DMS53 treated with DMSO at 0.1 percent for 48 hours (cell line): Measurements from ENCODE around the gene PERCC1.
"Not testable (repeated sequence)": the region's sequence is repeated elsewhere in the genome, so short reads cannot be mapped to it uniquely, and the experiment has no call there.

Experiments used
- DNase-seq: peaks from one replicate; lab custom pipeline; 2025; ENCODE audit not compliant: unreplicated experiment; lab: John Stamatoyannopoulos, UW

The PERCC1 gene

GRCh38 chr16:1466054-1466453 lies 35.2 kb downstream of the PERCC1 start:
- no peak for DNase-seq

DNA sequence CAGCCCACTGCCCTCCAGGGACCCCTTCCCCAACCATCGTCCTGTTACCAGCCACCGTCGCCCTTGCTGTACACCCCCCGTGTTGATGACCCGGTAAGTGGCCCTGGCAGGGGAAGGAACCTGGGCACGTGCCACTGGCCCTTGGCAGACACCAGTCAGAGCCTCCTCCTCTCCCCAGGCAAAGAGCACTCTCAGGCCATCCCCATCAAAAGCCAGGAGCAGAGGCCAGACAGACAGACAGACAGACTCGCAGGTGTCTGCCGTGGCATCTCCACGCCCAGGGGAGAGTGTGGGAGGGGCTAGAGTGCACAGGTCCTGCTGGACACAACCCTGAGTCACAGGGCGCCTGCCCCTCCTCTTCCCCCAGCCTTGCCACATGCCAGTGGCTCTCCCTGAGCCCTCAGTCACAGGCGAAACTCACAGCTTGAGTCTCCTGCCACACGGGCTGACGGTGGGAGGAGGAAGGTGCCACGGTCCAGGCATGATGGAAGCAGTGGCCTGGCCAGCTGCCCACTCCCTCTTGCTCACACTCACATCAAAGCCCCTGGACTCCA lies 36.2 kb downstream of the PERCC1 start:
- no peak for DNase-seq

DNA sequence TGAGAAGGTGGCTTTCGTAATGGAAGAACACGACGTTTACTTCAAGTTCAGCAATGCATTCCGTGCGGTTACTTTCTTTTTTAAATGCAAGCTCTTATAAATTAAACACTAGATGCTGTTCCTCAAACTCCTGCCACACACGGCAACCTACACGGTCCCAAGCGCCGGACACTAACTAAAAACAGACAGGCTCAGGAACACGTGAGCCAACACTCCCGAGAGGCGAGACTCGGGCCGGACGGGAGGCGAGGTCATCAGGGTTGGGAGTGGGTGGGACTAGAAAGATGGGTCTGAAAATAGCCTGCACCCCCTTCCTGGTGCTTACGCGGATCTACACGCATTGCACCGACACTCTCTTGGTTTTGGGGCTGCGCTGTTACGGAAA lies 37.5 kb downstream of the PERCC1 start:
- DNase-seq, result no peak

- not testable (repeated sequence) for DNase-seq
Observed at GRCh38 chr16:1469141-1469540, 38.3 kb downstream of the PERCC1 start.

DNA sequence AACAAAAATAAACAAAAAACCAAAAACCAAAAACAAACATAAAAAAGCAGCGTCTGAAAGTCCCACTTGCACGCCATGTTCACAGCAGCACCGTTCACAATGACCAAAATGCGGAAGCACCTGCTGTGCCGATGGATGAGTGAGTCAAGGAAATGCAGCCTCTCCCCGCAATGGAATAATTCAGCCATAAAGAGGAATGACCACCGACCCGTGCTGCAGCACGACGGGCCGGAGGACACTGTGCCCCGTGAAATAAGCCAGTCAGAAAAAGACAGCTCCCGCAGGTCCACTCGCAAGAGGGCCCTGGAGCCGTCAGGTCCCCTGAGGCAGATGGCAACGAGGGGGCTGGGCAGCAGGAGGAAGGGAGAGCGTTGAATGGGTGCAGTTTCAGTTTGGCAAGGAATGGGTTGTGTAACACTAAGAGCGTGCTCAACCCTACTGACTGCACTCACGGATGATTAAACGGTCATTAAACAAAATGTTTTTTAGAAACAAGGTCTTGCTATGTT lies 38.9 kb downstream of the PERCC1 start:
- DNase-seq, result no peak

DNA sequence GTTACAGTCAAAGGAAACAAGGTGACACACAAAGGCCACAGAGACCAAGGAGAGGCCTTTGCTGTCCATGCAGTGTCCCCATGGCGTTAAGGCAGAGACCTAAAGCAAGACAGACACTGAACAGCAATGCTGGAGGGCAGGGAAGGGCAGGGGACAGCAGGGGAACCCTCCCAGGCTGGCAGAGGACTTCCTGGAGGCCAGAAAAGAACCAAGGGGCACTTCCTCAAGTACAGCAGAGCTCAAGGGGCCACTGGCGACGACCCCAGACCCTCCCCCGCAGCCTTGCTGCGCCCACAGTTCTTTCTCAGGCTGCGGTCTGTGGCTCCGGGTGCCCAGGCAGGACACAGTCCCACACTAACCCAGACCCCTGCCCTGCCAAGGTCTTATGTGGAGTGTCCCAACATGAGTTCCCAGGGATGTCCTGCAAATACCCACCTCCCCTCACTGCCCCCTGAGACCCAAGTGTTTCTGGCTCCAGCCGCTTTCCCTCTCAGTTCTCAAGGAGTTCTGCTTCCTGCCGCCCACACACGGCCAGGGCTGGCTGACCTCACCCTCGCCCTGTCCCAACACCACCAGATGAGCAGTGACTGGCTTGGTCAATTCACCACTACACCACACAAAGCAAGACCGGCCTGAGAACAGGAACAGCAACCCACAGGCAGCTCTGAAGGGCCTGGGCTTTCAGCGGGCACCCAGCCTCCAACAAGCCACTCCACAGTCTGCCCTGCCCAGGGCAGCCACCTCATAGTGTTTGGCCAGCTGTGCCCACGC lies 39.8 kb downstream of the PERCC1 start:
- no peak for DNase-seq

- no peak for DNase-seq
Observed at GRCh38 chr16:1471569-1472194, 40.8 kb downstream of the PERCC1 start.

- no peak for DNase-seq
Observed at GRCh38 chr16:1472974-1473373, 42.1 kb downstream of the PERCC1 start.

- no peak for DNase-seq
Observed at GRCh38 chr16:1474082-1474795, 43.4 kb downstream of the PERCC1 start.

DNA sequence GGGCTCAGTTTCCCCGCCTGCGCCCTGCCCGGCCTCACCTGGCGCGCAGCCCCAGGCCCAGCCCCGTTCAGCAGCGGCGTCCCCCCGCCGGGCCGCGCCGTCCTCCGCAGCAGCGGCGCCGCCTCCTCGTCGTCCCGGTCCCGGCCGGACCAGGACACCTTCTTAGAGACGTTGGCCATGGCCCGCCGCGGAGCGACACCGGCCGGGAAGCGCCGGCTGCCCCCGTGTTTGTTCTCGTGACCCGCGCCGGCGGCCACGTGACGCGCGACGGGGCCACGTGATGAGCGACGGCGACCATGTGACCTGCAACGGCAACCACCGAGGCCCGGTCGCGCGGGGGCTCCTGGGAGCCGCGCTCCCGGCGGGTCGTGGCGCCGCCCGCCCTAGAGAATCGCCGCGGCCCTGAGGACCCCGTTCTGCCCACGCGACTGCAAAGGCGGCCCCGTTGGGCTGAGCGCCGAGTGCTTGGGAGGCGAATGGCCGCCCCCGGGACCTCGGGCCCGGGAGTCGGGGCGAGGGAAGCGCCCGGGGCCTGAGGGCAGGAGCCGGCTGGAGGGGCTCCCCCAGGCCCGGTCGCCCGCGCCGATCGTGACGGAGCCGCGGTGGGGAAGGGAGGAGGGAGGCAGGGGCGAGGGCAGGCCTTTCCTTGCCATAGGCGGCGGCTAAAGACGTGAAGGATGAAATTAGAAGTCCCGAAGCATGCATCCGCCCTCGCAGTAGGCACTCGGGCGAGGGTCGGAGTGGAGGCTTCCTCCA lies 44.1 kb downstream of the PERCC1 start, which contains the start of gene CLCN7:
Gene CLCN7 (minus strand): TSS at position 233 of the 756 bp plus-strand sequence. CDS start 54 bp downstream, at position 179.
- peak; percentile 35 for DNase-seq

DNA sequence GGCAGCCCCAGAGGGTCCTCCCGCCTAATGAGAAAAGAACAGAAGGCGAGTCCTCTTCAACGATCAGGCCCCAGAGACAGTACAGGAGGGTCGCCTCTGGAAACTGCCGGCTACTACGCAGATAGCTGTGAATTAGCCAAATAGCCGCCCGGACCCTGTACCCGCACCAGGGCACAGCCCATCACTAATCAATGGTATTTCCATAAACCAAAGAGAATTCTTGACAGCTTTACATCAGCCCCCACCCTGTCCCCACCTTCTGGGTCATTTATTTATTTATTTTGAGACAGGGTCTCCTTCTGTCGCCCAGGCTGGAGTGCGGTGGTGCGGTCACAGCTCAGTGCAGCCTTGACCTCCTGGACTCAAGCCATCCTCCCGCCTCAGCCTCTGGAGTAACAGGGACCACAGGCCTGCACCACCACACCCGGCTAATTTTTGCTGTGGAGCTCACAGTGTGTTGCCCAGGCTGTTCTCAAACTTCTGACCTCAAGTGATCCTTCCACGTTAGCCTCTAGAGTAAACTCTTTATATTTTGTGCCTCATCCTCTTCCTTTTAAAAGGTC lies 44.8 kb downstream of the PERCC1 start:
- no peak for DNase-seq

GRCh38 chr16:1477033-1477432 lies 46.2 kb downstream of the PERCC1 start:
- no peak for DNase-seq

GRCh38 chr16:1478937-1479336 lies 48.1 kb downstream of the PERCC1 start:
- not testable (repeated sequence) for DNase-seq

DNA sequence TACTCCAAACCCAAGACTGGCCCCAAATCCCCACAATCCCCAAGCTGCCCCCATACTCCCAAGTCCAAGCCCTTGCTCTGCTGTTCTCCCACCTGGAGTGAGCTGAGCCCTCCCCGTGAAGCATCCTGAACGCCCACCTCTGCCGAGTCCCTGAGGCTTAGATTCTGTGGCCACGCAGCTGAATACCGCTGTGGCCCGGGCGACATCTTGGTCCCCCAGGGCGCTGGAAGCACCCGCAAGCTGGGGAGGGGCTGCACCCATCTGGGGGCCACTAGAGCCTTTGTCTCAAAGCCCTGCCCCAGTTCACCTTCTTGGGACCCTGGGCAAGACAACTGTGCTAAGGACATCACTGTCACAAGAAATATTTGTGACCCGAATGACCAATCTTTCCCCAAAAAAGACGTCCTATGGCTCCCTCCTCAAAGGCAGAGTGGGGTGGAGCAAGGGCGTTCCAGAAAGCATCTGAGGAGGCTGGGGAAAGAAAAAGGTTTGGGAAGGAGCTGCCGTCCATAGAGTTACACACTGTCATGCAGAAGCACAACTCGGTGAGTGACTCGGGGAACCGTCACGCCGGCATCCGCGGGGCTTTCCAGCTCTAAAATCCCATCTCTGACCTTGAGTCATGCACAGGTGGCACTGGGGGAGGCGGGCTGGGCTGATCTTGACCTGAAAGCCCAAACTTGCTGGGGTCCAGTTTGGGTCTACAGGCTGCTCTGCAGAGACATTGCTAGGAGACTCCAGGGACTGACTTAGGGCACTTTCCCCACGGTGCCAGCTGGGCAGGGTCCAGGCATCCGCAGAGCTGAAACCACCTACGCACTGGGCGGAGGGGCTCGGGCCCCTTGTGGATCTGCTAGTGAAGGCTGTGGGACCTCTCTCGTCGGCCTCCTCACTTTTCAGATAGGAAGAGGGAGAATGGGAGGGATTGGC lies 51.3 kb downstream of the PERCC1 start:
- no peak for DNase-seq
